ENCODE measurements around the gene SLC6A2. TPM values are rescaled to one million over a fixed set of nuclear protein-coding genes. Genes with fewer than 3 reads are reported as not detected.

Gene SLC6A2
- total RNA-seq, 3 donors from 2014 or later (not counting 1 experiment from before 2014, with no cell fraction given): not detected

DNA sequence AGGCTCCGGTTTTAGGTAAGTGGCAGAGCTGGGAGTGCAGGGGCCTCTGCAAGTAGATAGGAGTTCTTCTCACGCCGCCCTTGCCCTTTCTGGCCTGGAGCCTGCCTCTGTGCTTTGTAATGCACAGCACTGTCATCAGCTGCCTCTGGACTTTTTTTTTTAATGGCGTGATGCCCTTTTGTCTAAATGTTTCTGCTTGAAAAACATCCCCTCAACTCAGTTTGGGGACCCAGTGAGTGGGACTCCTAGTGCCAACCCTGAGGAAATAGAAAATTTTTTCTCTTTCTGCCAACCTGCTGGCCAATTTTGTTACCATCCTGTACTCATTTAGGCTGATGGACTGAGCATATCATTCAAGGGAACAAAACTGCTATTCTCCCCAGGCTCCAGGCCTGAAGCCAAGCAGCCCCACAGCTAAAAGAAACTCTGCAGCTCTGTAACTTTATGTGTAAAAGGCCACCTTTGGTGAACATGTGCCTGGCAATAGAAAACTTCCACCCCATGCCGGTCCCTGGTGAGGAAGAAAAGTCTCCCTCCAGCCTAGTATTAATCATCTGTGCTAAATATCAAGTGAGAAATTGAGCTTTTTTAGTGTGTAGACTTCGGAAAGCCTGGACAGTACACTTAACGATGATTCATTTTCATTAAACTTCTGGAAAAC is 22.5 kb downstream of the SLC6A2 start:
- Mint-ChIP-seq H3K4me3 (no peak overlapping the region), H3K27ac (no peak overlapping the region), H3K27me3 (ENCODE audit: low read depth in 2 of 2) (no peaks in the 10 kb centered on the region), H3K9me3 (no peaks in the 10 kb centered on the region), H3K4me1 (no peaks in the 10 kb centered on the region), H3K36me3 (no peaks in the 10 kb centered on the region)
- no peak for ATAC-seq
- H3K27ac ChIP-seq (ENCODE audit: low read length): no peak overlapping the region
- no peaks in the 10 kb centered on the region for H3K4me1 ChIP-seq (ENCODE audit: control insufficient read depth, insufficient read depth, low read length)
- no peak overlapping the region for H3K4me3 ChIP-seq (ENCODE audit: low read length)
- TF ChIP-seq, protein P1, sequence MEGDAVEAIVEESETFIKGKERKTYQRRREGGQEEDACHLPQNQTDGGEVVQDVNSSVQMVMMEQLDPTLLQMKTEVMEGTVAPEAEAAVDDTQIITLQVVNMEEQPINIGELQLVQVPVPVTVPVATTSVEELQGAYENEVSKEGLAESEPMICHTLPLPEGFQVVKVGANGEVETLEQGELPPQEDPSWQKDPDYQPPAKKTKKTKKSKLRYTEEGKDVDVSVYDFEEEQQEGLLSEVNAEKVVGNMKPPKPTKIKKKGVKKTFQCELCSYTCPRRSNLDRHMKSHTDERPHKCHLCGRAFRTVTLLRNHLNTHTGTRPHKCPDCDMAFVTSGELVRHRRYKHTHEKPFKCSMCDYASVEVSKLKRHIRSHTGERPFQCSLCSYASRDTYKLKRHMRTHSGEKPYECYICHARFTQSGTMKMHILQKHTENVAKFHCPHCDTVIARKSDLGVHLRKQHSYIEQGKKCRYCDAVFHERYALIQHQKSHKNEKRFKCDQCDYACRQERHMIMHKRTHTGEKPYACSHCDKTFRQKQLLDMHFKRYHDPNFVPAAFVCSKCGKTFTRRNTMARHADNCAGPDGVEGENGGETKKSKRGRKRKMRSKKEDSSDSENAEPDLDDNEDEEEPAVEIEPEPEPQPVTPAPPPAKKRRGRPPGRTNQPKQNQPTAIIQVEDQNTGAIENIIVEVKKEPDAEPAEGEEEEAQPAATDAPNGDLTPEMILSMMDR (IDR thresholded peaks at IDR 0.05): no peak
- WGBS (ENCODE audit: insufficient coverage): 75% methylated on average over 6 of the region's 7 CpGs
- intact Hi-C loops (cut with micrococcal nuclease): no loop called here
- no peaks in the 10 kb centered on the region for H3K36me3 ChIP-seq (ENCODE audit: control insufficient read depth, insufficient read depth, low read length)
- H3K9me3 ChIP-seq (ENCODE audit: control insufficient read depth, insufficient read depth, low read length): no peaks in the 10 kb centered on the region
- DNase-seq: no peak
- H3K27me3 ChIP-seq (ENCODE audit: control insufficient read depth, insufficient read depth, low read length): no peaks in the 10 kb centered on the region

DNA sequence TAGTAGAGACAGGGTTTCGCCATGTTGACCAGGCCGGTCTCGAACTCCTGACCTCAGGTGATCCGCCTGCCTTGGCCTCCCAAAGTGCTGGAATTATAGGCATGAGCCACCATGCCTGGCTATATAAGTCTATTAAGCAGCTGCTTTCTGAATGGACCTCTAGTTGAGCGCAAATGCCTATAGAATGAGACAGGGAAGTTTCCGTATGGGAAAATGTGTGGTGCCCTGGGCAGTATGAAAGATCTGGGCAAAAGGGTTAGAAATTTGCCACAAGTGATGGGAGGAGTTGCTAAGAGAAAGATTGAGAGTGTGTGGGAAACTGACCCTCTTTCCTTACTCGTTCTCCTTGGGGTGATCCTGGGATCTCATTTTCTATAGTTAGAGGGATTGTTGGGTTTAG is 26.3 kb downstream of the SLC6A2 start:
- Histone ChIP-seq H3K9me3 (ENCODE audit: control insufficient read depth, insufficient read depth, low read length) (no peaks in the 10 kb centered on the region), H3K36me3 (ENCODE audit: control insufficient read depth, insufficient read depth, low read length) (no peaks in the 10 kb centered on the region), H3K4me3 (ENCODE audit: low read length) (no peak overlapping the region), H3K27ac (ENCODE audit: low read length) (no peak overlapping the region), H3K4me1 (ENCODE audit: control insufficient read depth, insufficient read depth, low read length) (no peaks in the 10 kb centered on the region), H3K27me3 (ENCODE audit: control insufficient read depth, insufficient read depth, low read length) (no peaks in the 10 kb centered on the region)
- ATAC-seq (no peak), DNase-seq (no peak)
- Mint-ChIP-seq H3K4me3 (no peak overlapping the region), H3K4me1 (no peaks in the 10 kb centered on the region), H3K27me3 (ENCODE audit: low read depth in 2 of 2) (no peaks in the 10 kb centered on the region), H3K27ac (no peak overlapping the region), H3K36me3 (no peaks in the 10 kb centered on the region), H3K9me3 (no peaks in the 10 kb centered on the region)
- TF ChIP-seq, protein P1 (IDR thresholded peaks at IDR 0.05): no peak
- WGBS (ENCODE audit: insufficient coverage): 89% methylated on average over 7 of the region's 7 CpGs
- intact Hi-C loops (cut with micrococcal nuclease): no loop called here

DNA sequence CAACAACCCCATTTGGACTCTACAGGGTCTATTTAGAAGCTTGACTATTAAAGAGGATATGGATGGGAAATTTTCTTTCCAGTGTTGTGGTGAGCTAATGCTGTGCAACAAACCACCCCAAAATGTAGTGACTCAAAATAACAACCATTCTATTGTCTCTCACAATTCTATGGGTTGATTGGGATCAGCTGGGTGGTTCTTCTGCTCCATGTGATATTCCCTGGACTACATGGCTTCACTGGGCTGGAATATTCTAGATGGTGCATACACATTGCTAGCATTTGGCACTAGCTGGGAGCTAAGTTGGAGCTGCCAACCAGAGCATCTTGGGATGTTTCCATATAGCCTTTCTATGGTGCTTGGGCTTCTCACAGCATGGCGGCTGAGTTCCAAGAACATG is 30.2 kb downstream of the SLC6A2 start:
- Histone ChIP-seq H3K27ac (ENCODE audit: low read length) (no peak overlapping the region), H3K27me3 (ENCODE audit: control insufficient read depth, insufficient read depth, low read length) (no peaks in the 10 kb centered on the region), H3K36me3 (ENCODE audit: control insufficient read depth, insufficient read depth, low read length) (no peaks in the 10 kb centered on the region), H3K4me1 (ENCODE audit: control insufficient read depth, insufficient read depth, low read length) (no peaks in the 10 kb centered on the region), H3K9me3 (ENCODE audit: control insufficient read depth, insufficient read depth, low read length) (no peaks in the 10 kb centered on the region), H3K4me3 (ENCODE audit: low read length) (no peak overlapping the region)
- H3K4me1 Mint-ChIP-seq: no peaks in the 10 kb centered on the region
- H3K4me3 Mint-ChIP-seq: no peak overlapping the region
- DNase-seq (no peak), ATAC-seq (no peak)
- TF ChIP-seq, protein P1 (IDR thresholded peaks at IDR 0.05): no peak
- intact Hi-C loops (cut with micrococcal nuclease): no loop called here
- no peaks in the 10 kb centered on the region for H3K36me3 Mint-ChIP-seq
- H3K27ac Mint-ChIP-seq: no peak overlapping the region
- whole genome bisulfite sequencing (ENCODE audit: insufficient coverage): 89% methylated on average over 1 of the region's 1 CpG
- H3K9me3 Mint-ChIP-seq: no peaks in the 10 kb centered on the region
- H3K27me3 Mint-ChIP-seq (ENCODE audit: low read depth in 2 of 2): peaks cover 0 to 3% of the 10 kb centered on the region in 2 donors

DNA sequence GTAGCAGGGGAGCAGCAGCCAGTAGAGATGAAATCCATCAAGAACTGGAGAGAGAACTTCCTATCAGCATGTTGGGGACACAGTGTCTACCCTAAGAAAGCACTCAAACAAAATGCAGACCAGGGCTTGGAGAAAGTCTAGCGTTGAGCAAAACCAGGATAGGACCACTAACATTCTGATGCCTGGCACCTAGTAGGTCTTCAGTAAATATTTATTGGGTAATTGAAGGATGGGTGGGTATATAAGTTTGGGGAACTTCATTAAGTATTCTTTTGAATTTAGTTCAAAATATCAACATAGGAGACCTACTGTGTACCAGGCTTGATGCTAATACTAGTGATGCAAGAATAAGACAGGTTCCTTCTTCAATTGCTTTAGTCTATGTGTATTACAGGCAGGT is 30.9 kb downstream of the SLC6A2 start:
- 100% methylated on average over 1 of the region's 1 CpG for WGBS (ENCODE audit: insufficient coverage)
- no peak overlapping the region for H3K4me3 ChIP-seq (ENCODE audit: low read length)
- no peak overlapping the region for H3K27ac ChIP-seq (ENCODE audit: low read length)
- no peak overlapping the region for H3K4me3 Mint-ChIP-seq
- no peaks in the 10 kb centered on the region for H3K36me3 Mint-ChIP-seq
- TF ChIP-seq, protein P1 (IDR thresholded peaks at IDR 0.05): no peak
- no peak for ATAC-seq
- no peaks in the 10 kb centered on the region for H3K27me3 ChIP-seq (ENCODE audit: control insufficient read depth, insufficient read depth, low read length)
- H3K9me3 Mint-ChIP-seq: no peaks in the 10 kb centered on the region
- H3K9me3 ChIP-seq (ENCODE audit: control insufficient read depth, insufficient read depth, low read length): no peaks in the 10 kb centered on the region
- H3K27ac Mint-ChIP-seq: no peak overlapping the region
- H3K4me1 Mint-ChIP-seq: no peaks in the 10 kb centered on the region
- no peaks in the 10 kb centered on the region for H3K4me1 ChIP-seq (ENCODE audit: control insufficient read depth, insufficient read depth, low read length)
- no peaks in the 10 kb centered on the region for H3K36me3 ChIP-seq (ENCODE audit: control insufficient read depth, insufficient read depth, low read length)
- peaks cover 0 to 3% of the 10 kb centered on the region in 2 donors for H3K27me3 Mint-ChIP-seq (ENCODE audit: low read depth in 2 of 2)
- intact Hi-C loops (cut with micrococcal nuclease): no loop called here
- no peak for DNase-seq
